ENCODE measurements around the gene CDC42BPB.

DNA sequence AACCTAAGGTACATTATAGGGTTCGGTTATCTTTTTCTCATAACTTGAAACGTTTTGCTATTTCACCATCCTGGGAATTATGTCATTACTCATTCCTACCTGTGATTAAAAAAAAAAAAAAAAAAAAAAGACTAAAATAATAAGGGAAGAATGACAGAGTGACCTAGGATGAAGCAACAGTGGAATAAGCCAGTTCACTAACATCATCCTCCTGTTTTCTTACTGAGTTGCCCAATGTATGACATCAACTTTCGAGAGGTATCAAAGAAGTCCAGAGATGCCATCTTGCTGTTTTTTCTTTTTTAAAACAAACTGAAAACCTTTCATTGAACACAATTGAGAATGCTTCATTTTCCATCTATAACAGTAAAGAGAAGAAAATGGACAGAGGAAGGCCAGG is 92.1 kb downstream of the CDC42BPB start:
- TF ChIP-seq, protein P1, sequence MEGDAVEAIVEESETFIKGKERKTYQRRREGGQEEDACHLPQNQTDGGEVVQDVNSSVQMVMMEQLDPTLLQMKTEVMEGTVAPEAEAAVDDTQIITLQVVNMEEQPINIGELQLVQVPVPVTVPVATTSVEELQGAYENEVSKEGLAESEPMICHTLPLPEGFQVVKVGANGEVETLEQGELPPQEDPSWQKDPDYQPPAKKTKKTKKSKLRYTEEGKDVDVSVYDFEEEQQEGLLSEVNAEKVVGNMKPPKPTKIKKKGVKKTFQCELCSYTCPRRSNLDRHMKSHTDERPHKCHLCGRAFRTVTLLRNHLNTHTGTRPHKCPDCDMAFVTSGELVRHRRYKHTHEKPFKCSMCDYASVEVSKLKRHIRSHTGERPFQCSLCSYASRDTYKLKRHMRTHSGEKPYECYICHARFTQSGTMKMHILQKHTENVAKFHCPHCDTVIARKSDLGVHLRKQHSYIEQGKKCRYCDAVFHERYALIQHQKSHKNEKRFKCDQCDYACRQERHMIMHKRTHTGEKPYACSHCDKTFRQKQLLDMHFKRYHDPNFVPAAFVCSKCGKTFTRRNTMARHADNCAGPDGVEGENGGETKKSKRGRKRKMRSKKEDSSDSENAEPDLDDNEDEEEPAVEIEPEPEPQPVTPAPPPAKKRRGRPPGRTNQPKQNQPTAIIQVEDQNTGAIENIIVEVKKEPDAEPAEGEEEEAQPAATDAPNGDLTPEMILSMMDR (IDR thresholded peaks at IDR 0.05): no peak
- TF ChIP-seq POLR2A (IDR thresholded peaks at IDR 0.05): no peak
